Stimulated activated CD8-positive, alpha-beta memory T cell treated with anti-CD3 and anti-CD28 coated beads, Interleukin-4, amount 100 ng/mL, for 1 hour (primary cell): ENCODE measurements around the gene HSPA4.
"Not testable (repeated sequence)": the region's sequence is repeated elsewhere in the genome, so short reads cannot be mapped to it uniquely, and the experiment has no call there.

Experiments
- DNase-seq, 2 donors: peaks; one replicate each; pipeline ENCODE4 v3.0.0-alpha.2; 2020; ENCODE audit warnings: low read depth in 2 of 2, low spot score in 1 of 2

The HSPA4 gene

GRCh38 chr5:133051542-133052316 is at the start of gene HSPA4:
Gene HSPA4 (plus strand): TSS chr5:133052013. CDS start chr5:133052251, 238 bp downstream.
- DNase-seq: peak; percentile 90 to 95

- no peak for DNase-seq
Observed at GRCh38 chr5:133006653-133007052, 45.2 kb upstream of the HSPA4 start.

GRCh38 chr5:133008455-133008854 is 43.4 kb upstream of the HSPA4 start:
- not testable (repeated sequence) for DNase-seq

- DNase-seq: no peak
Observed at GRCh38 chr5:133015466-133015865, 36.3 kb upstream of the HSPA4 start.

- DNase-seq: no peak
Observed at GRCh38 chr5:133017964-133018363, 33.8 kb upstream of the HSPA4 start.

- DNase-seq: not testable (repeated sequence)
Observed at GRCh38 chr5:133019471-133019870, 32.3 kb upstream of the HSPA4 start.

- DNase-seq: peak; percentile 76 to 84
Observed at GRCh38 chr5:133025804-133026663, 25.8 kb upstream of the HSPA4 start, which contains the start of gene ZCCHC10. Gene ZCCHC10 (minus strand): TSS chr5:133026549. CDS start chr5:133026537, 12 bp downstream.

GRCh38 chr5:133026664-133027153 is 25.1 kb upstream of the HSPA4 start:
- DNase-seq: no peak

- no peak for DNase-seq
Observed at GRCh38 chr5:133029416-133029815, 22.4 kb upstream of the HSPA4 start.

- DNase-seq: no peak
Observed at GRCh38 chr5:133030343-133031005, 21.3 kb upstream of the HSPA4 start.

GRCh38 chr5:133032852-133033742 is 18.7 kb upstream of the HSPA4 start:
- no peak for DNase-seq

GRCh38 chr5:133034064-133034463 is 17.7 kb upstream of the HSPA4 start:
- DNase-seq: no peak

- no peak for DNase-seq
Observed at GRCh38 chr5:133035224-133035623, 16.6 kb upstream of the HSPA4 start.

- DNase-seq: not testable (repeated sequence)
Observed at GRCh38 chr5:133036677-133037076, 15.1 kb upstream of the HSPA4 start.

- DNase-seq: no peak
Observed at GRCh38 chr5:133041157-133041784, 10.5 kb upstream of the HSPA4 start.

GRCh38 chr5:133041910-133042309 is 9.9 kb upstream of the HSPA4 start:
- no peak for DNase-seq

- DNase-seq: not testable (repeated sequence)
Observed at GRCh38 chr5:133046560-133046959, 5.3 kb upstream of the HSPA4 start.

GRCh38 chr5:133047404-133047803 is 4.4 kb upstream of the HSPA4 start:
- no peak for DNase-seq

- DNase-seq: no peak
Observed at GRCh38 chr5:133048993-133049725, 2.7 kb upstream of the HSPA4 start.
